ENCODE measurements around the gene ZIC5. TPM values are rescaled to one million over a fixed set of nuclear protein-coding genes. Genes with fewer than 3 reads are reported as not detected.

The ZIC5 gene
- total and polyA plus RNA-seq, 2 of the 4 experiments (the other 2 are of a cell fraction), result not detected

- TF ChIP-seq CHD1 (IDR thresholded peaks at IDR 0.05; ENCODE audit: low read depth, low read length), result no peak
- TF ChIP-seq RCOR1 (IDR thresholded peaks at IDR 0.05; ENCODE audit: insufficient replicate concordance, low read length), result no peak
- TF ChIP-seq SMC3 (IDR thresholded peaks at IDR 0.05; ENCODE audit: low read depth, low read length), result no peak
- TF ChIP-seq POLR2A (IDR thresholded peaks at IDR 0.05; ENCODE audit: low read depth, low read length), result no peak
- TF ChIP-seq RAD21 (IDR thresholded peaks at IDR 0.05; ENCODE audit: low read length), result no peak
- no peak for TF ChIP-seq FOS (IDR thresholded peaks at IDR 0.05; ENCODE audit: low read depth, low read length)
- TF ChIP-seq MAFK (IDR thresholded peaks at IDR 0.05; ENCODE audit: low read depth, low read length), result no peak
- BruUV-seq (replicated peaks), result no TSS peak
- CTCF ChIA-PET, result no interaction called here
- H3K9me1 ChIP-seq (ENCODE audit: insufficient read depth, low read length), result 0 out of 2 replicates have a peak, but pooled peaks cover 3% of the 10 kb centered on the region
- no peak overlapping the region for H2AFZ ChIP-seq (replicated peaks; ENCODE audit: low read length, poor library complexity)
- no peaks in the 10 kb centered on the region for H3K4me1 ChIP-seq (ENCODE audit: control insufficient read depth, insufficient read depth, low read length)
- no peak overlapping the region for H3K4ac ChIP-seq (ENCODE audit: low read depth, low read length)
- no peak overlapping the region for H2AK9ac ChIP-seq (replicated peaks; ENCODE audit: low read depth, low read length, poor library complexity)
- DNase-seq (no peak), ATAC-seq (ENCODE audit: low read depth) (no peak)
- H3K23ac ChIP-seq (ENCODE audit: low read depth, low read length), result no peak overlapping the region
- no peak overlapping the region for H4K91ac ChIP-seq (ENCODE audit: insufficient read depth, low read depth, low read length)
- H2AK5ac ChIP-seq (ENCODE audit: low read depth, low read length), result no peak overlapping the region
- H3K9ac ChIP-seq (ENCODE audit: low read depth, low read length), result no peak overlapping the region
- H3K4me3 ChIP-seq (ENCODE audit: insufficient read depth, low read depth, low read length), result no peak overlapping the region
- H4K8ac ChIP-seq (ENCODE audit: low read depth in 2 of 2, low read length in 2 of 2), result no peak overlapping the region
- peaks cover 26% of the 10 kb centered on the region for H3K9me3 ChIP-seq (ENCODE audit: control insufficient read depth, insufficient read depth, low read length)
- H3K18ac ChIP-seq (ENCODE audit: low read depth, low read length), result no peak overlapping the region
- H3K14ac ChIP-seq (replicated peaks; ENCODE audit: low read depth, low read length), result no peak overlapping the region
- H2BK120ac ChIP-seq (ENCODE audit: low read depth, low read length), result no peak overlapping the region
- no peak overlapping the region for H2BK5ac ChIP-seq (ENCODE audit: low read depth, low read length, poor library complexity, severe bottlenecking)
- dilution Hi-C loops (cut with HindIII; ENCODE audit: low sequenced_read_pairs, unreplicated experiment) (no loop called here), intact Hi-C loops (cut with micrococcal nuclease) (no loop called here), in situ Hi-C loops (cut with MboI; ENCODE audit: low sequenced_read_pairs) (no loop called here)
- POLR2A ChIA-PET (ENCODE audit: unreplicated experiment), result no interaction called here
- H4K20me1 ChIP-seq (ENCODE audit: insufficient read depth, low read length), result no peaks in the 10 kb centered on the region
- H3K36me3 ChIP-seq (ENCODE audit: control insufficient read depth, insufficient read depth, low read length), result no peaks in the 10 kb centered on the region
- 0% methylated on average over 1 of the region's 3 CpGs; no CpG with 5 or more reads in 1 of the 2 experiments for WGBS, 2 experiments (ENCODE audit: extremely low coverage in 2 of 2, insufficient read length in 1 of 2)
- no peak overlapping the region for H3K56ac ChIP-seq (ENCODE audit: extremely low read depth, insufficient read depth, low read length)
- H2BK20ac ChIP-seq (ENCODE audit: low read depth, low read length), result no peak overlapping the region
- no peak overlapping the region for H3K27ac ChIP-seq (ENCODE audit: insufficient read depth, low read length)
- H3K79me1 ChIP-seq (ENCODE audit: low read depth in 1 of 2, low read length in 2 of 2), result no peaks in the 10 kb centered on the region
- peaks cover 87% of the 10 kb centered on the region for H3K27me3 ChIP-seq (ENCODE audit: control insufficient read depth, insufficient read depth, low read length)
- H4K5ac ChIP-seq (ENCODE audit: low read depth, low read length), result no peak overlapping the region
- no peak overlapping the region for H2BK15ac ChIP-seq (ENCODE audit: low read depth, low read length)
- no peak overlapping the region for H3K4me2 ChIP-seq (ENCODE audit: low read depth, low read length)
These were observed 23.6 kb upstream of the ZIC5 start for GRCh38 chr13:99995104-99995588.
